HG03196 (cell line): ENCODE data around the gene RNLS.
A peak's percentile ranks its signal among the peaks of the same experiment; 100 is the strongest.

Experiments used
- ATAC-seq: cut with Tn5 transposase; IDR thresholded peaks from one replicate; pipeline ENCODE4 v1.9.1; 2021; ENCODE audit not compliant: unreplicated experiment

The RNLS gene

GRCh38 chr10:88270061-88270808 is 312.9 kb downstream of the RNLS start:
- ATAC-seq = no peak

- no peak for ATAC-seq
Observed at GRCh38 chr10:88262591-88263234, 320.4 kb downstream of the RNLS start.

DNA sequence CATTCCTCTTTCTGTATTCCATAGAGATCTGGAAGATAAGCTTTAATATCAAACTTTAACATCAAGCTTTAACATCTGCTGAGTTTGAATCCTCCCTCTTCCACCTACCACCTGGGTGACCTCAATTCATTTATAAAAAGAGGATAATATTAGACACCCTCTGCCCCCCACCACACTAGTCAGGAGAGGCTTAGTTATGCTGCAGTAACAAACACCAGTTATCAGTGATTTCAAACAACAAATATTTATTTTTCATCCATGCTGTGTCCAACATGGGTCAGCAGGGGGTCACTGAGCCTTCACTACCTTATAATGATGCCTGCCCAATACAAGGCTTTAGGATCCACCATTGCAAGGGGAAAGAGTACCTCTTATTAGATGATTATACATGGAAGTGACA is 322.0 kb downstream of the RNLS start:
- no peak for ATAC-seq

- no peak for ATAC-seq
Observed at GRCh38 chr10:88260329-88261051, 322.6 kb downstream of the RNLS start.

- ATAC-seq = no peak
Observed at GRCh38 chr10:88259381-88259780, 323.7 kb downstream of the RNLS start.

DNA sequence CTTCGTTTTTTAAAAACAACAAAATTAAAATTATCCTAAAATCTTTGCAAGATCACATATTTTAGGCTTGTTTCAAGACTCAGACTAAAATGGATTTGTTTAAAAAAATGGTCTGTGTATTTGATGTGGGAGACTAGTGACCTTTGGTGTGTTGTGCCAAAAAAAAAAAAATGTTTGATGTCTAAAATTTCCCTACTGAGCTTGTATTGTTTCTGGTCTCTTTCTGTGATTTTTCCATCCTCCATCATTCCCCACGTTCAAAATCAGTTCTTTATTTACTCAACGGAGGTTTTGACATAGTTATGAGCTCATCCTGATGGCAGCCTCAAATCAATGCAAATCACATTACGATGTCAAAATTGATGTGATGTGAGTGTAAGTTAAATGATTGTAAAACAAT is 326.2 kb downstream of the RNLS start:
- ATAC-seq = no peak

DNA sequence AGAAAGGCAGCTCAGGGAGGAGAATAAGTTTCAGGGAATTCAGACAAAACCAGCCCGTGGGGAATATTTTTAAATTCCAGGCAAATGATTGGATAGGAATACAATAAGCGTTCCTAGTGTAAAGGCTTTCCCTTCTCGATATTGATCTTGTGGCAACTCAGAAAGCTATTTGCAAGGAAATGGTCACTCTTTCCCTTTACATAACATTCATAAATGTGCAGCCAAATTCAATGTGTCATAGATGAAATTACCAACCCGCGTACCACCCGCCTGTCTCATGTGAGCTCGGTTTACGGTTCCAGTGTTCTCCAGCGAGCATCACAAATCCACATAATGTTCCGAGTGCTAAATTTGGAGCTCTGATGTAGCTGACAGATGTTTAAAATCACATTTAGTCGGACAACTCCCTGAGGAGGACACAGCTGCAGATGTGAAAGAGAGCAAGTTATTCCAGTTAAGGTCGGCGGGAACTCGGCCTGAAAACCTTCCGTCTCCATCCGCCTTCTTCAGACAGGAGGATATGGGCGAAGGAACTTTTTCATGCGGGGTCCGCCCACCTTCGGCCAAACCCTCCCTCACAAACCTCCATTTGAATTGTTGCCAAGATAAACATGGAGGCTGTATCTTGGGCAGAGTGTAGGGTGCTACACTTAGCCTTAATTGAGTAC is 327.0 kb downstream of the RNLS start:
- ATAC-seq = no peak

GRCh38 chr10:88254091-88254490 is 329.0 kb downstream of the RNLS start:
- ATAC-seq = peak; percentile 61

DNA sequence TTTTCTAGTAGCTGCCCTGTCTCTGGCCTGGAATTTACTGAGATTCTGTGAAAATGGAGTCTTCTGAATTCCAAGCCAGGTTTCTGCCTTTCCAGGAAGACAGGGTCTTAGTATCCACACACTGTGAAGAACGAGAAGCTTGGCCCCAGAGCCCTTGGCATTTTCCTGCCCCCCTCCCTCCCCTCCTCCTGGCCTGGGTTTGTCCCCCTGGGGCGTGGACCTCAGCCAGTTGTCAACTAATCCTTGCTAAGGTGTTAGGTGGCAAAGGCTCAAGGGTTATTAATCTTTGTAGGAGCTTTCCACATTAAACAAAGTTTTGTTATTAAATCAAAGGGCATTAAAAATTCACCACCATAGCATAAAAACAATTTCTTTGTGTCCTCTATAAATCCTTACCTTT is 329.5 kb downstream of the RNLS start:
- ATAC-seq = no peak

- no peak for ATAC-seq
Observed at GRCh38 chr10:88253128-88253527, 330.0 kb downstream of the RNLS start.

DNA sequence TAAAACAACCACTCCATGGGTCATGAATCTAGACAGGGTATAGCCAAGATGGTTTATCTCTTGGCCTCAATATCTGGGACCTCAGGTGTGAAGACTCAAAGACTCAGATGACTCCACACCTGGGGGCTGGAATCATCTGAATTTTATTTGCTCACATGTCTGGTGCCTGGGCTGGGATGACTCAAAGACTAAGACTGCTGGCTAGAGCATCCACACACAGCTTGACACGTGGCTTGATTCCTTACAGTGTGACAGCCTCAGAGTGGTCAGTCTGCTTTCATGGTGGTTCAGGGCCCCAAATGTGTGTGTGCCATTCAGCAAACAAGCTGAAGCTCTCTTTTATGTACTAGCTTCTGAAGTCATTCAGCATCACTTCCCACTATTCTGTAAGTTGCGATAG is 333.7 kb downstream of the RNLS start:
- ATAC-seq = no peak

GRCh38 chr10:88246675-88247074 is 336.4 kb downstream of the RNLS start:
- ATAC-seq = no peak

- no peak for ATAC-seq
Observed at GRCh38 chr10:88245974-88246511, 337.1 kb downstream of the RNLS start.

DNA sequence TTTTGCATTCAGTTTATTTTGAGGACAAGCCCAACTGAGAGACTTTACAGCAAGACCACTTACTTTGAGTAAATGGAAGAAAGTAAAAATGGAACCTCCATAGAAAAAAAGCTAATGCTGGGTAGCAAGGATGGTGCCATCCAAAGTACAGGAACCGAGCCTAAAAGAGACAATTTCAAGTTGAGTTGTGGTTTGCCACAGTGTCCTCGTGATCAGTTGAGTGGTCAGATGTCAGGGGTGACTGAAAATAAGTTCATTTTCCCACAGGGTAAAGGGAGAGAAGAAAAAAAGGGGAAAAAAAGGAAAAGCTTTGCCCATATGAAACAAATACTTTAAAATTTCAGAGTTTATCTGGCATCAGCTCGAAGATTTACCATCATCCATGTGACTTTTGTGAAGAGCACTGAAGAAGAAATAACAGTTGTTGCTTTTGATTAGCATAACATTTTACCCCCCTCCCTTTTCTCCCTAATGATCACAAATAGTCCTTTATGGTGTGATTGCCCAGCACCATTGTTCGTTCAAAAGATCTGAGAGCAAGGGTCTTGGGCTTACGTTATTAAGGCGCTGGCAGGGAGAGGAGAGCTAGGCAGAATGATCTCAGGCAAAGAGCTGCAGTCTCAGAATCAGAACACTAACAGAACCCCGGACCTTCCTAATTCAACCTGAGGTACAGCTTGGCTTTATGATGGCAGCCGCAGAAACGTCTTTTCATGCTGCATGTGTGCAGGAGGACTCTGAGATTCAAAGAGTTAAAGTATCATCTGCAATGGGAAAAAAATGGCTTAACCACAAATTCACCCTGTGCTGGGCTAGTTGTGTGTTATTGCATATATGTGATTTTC is 338.1 kb downstream of the RNLS start:
- no peak for ATAC-seq

GRCh38 chr10:88243836-88244730 is 339.0 kb downstream of the RNLS start:
- ATAC-seq = no peak

- ATAC-seq = no peak
Observed at GRCh38 chr10:88243202-88243744, 339.8 kb downstream of the RNLS start.

GRCh38 chr10:88241501-88241900 is 341.6 kb downstream of the RNLS start:
- ATAC-seq = no peak

- no peak for ATAC-seq
Observed at GRCh38 chr10:88239212-88239611, 343.9 kb downstream of the RNLS start.

GRCh38 chr10:88238615-88238914 is 344.6 kb downstream of the RNLS start:
- no peak for ATAC-seq
